ENCODE measurements around the gene RUFY3.
"Not testable (repeated sequence)": the region's sequence is repeated elsewhere in the genome, so short reads cannot be mapped to it uniquely, and the experiment has no call there.

The RUFY3 gene

GRCh38 chr4:70739496-70740337 is 18.0 kb downstream of the RUFY3 start:
- DNase-seq, result no peak

GRCh38 chr4:70741867-70742658 is 20.3 kb downstream of the RUFY3 start:
- DNase-seq, result no peak

- no peak for DNase-seq
These were observed 22.0 kb downstream of the RUFY3 start for GRCh38 chr4:70743731-70744130.

GRCh38 chr4:70746179-70746839 is 24.5 kb downstream of the RUFY3 start:
- DNase-seq, result no peak

GRCh38 chr4:70747874-70748273 is 26.1 kb downstream of the RUFY3 start:
- no peak for DNase-seq

- DNase-seq, result no peak
These were observed 27.5 kb downstream of the RUFY3 start for GRCh38 chr4:70749313-70749712.

GRCh38 chr4:70752236-70752635 is 30.5 kb downstream of the RUFY3 start:
- no peak for DNase-seq

- no peak for DNase-seq
These were observed 31.9 kb downstream of the RUFY3 start for GRCh38 chr4:70753630-70754029.

GRCh38 chr4:70754470-70754869 is 32.7 kb downstream of the RUFY3 start:
- DNase-seq, result no peak

- DNase-seq, result no peak
These were observed 33.4 kb downstream of the RUFY3 start for GRCh38 chr4:70754990-70755688.

- DNase-seq, result no peak
These were observed 37.4 kb downstream of the RUFY3 start for GRCh38 chr4:70759126-70759525.

- no peak for DNase-seq
These were observed 37.9 kb downstream of the RUFY3 start for GRCh38 chr4:70759627-70760026.

- DNase-seq, result no peak
These were observed 38.9 kb downstream of the RUFY3 start for GRCh38 chr4:70760662-70761061.

GRCh38 chr4:70761276-70761816 is 39.6 kb downstream of the RUFY3 start:
- no peak for DNase-seq

- DNase-seq, result no peak
These were observed 43.6 kb downstream of the RUFY3 start for GRCh38 chr4:70765368-70765767.

GRCh38 chr4:70768301-70768948 is 46.7 kb downstream of the RUFY3 start:
- no peak for DNase-seq

GRCh38 chr4:70769396-70769795 is 47.6 kb downstream of the RUFY3 start:
- not testable (repeated sequence) for DNase-seq

- DNase-seq, result peak in 1 of 2 donors; percentile 36
These were observed 51.3 kb downstream of the RUFY3 start for GRCh38 chr4:70772929-70773555.

- DNase-seq, result no peak
These were observed 57.2 kb downstream of the RUFY3 start for GRCh38 chr4:70778888-70779422.

- DNase-seq, result no peak
These were observed 61.3 kb downstream of the RUFY3 start for GRCh38 chr4:70783096-70783495.

GRCh38 chr4:70787496-70787895 is 65.7 kb downstream of the RUFY3 start:
- no peak for DNase-seq

All from bone marrow (tissue), 2 donors.